Psoas muscle (tissue), 8 donors: ENCODE results near the gene IPMK. TPM values are rescaled to one million over a fixed set of nuclear protein-coding genes. Genes with fewer than 3 reads are reported as not detected.
"Not testable (repeated sequence)": the region's sequence is repeated elsewhere in the genome, so short reads cannot be mapped to it uniquely, and the experiment has no call there.

ENCODE experiments used
- ATAC-seq, 4 donors: fragments of 200-7000 bp; cut with Tn5 transposase; one replicate each; pipeline ENCODE4 v1.9.1; 2020; ENCODE audit warnings: moderate library complexity in 3 of 4, mild to moderate bottlenecking in 2 of 4
- DNase-seq, 2 donors: peaks; one replicate each; pipeline ENCODE4 v3.0.0-alpha.2; 2020
- H3K27ac ChIP-seq: fragments of 200-600 bp; one replicate; pipeline ENCODE4 v1.8.0; 2022
- H3K27me3 ChIP-seq, 3 donors: fragments of 200-600 bp in 1 of 3; one replicate each; pipeline versions ENCODE4 v1.6.1 to v1.8.0; 2013 to 2022; ENCODE audit warnings: low read length in 2 of 3, mild to moderate bottlenecking in 2 of 3, moderate library complexity in 1 of 3; ENCODE audit not compliant: insufficient read depth in 3 of 3
- H3K36me3 ChIP-seq, 2 donors: fragments of 200-600 bp in 1 of 2; one replicate each; pipeline versions ENCODE4 v1.6.1 to v1.8.0; 2013 to 2022; ENCODE audit warnings: low read depth in 1 of 2, mild to moderate bottlenecking in 1 of 2, moderate library complexity in 1 of 2; ENCODE audit not compliant: insufficient read depth in 1 of 2
- H3K4me1 ChIP-seq: fragments of 200-600 bp; one replicate; pipeline ENCODE4 v1.8.0; 2022
- H3K4me3 ChIP-seq: fragments of 200-600 bp; one replicate; pipeline ENCODE4 v1.8.0; 2022; ENCODE audit warnings: mild to moderate bottlenecking
- H3K9me3 ChIP-seq: fragments of 200-600 bp; one replicate; pipeline ENCODE4 v1.8.0; 2022
- CTCF ChIP-seq: fragments of 200-600 bp; IDR thresholded peaks from one replicate; pipeline ENCODE4 v1.8.0; 2022; ENCODE audit warnings: antibody characterized with exemption
- WGBS, 3 donors: extraction: QIAGEN DNeasy Blood & Tissue Kit; methylation state at CpG; one replicate each; pipeline versions ENCODE4 v1.1.6 to v1.1.7; 2013; 5-methylcytosine and 5-hydroxymethylcytosine counted together
- intact Hi-C, 2 donors: fragments of 100-400 bp; cut with DNase I; formaldehyde crosslinking; loops; one replicate each; pipeline versions ENCODE4 v1.11.0 to v1.14.2; 2022
- polyA plus RNA-seq, 3 donors: library from polyadenylated mRNA; stranded (reverse); fragments of 200-250 nt; gene quantifications; one replicate each; pipeline ENCODE4 v1.2.3, GENCODE V29; 2013
- total RNA-seq, 4 donors: library from RNA; stranded (reverse); fragmentation: NEBNext Ultra II Directional in 2 of 4; extraction: Animal tissue kit (Norgen Biotek cat#: 25700) in 2 of 4; gene quantifications; one replicate each; pipeline versions ENCODE4 v1.2.1 to v1.2.4, GENCODE V29; 2021 to 2023
- donor health status: healthy with polysubstance abuse.
- donor health status: DM: no; HTN: no; CAD: no; lungs with moderate emphysema.
- donor health status: Bipolar disorder and iron deficiency.
- donor health status: healthy.
- donor health status: DM: yes; HTN: yes; CAD: no.
- donor health status: DM: no; HTN: no; CAD: no.
- donor health status: DM: no; HTN: no; CAD: no.
- donor health status: DM: yes; HTN: yes; CAD: no.

Gene IPMK
- total and polyA plus RNA-seq, 7 donors, result 2.3 to 10.8 (median 4.3) TPM

GRCh38 chr10:58157076-58157766 is 110.5 kb downstream of the IPMK start:
- intact Hi-C loops, result loop anchor here (10.0 kb wide), 2 partner anchors 812 to 822 kb away; no protein-coding TSS in a partner anchor
- TF ChIP-seq CTCF, result no peak

DNA sequence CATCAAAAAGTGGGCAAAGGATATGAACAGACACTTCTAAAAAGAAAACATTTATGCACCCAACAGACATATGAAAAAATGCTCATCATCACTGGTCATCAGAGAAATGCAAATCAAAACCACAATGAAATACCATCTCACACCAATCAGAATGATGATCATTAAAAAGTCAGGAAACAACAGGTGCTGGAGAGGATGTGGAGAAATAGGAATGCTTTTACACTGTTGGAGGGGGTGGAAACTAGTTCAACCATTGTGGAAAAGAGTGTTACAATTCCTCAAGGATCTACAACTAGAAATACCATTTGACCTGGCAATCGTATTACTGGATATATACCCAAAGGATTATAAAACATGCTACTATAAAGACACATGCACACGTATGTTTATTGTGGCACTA is 111.8 kb downstream of the IPMK start:
- intact Hi-C loops, result loop anchor here (10.0 kb wide), 2 partner anchors 811 to 821 kb away; no protein-coding TSS in a partner anchor
- H3K27ac ChIP-seq, H3K27me3 ChIP-seq, H3K9me3 ChIP-seq, ATAC-seq, H3K4me3 ChIP-seq, H3K36me3 ChIP-seq, H3K4me1 ChIP-seq, DNase-seq: not testable (repeated sequence)
- 81 to 84% (median 82%) methylated on average over 2 of the region's 2 CpGs for WGBS, 3 donors

More at GRCh38 chr10:58157076-58157766, 110.5 kb downstream of the IPMK start:
- 61 to 66% (median 64%) methylated on average over 7 of the region's 7 CpGs for WGBS, 3 donors
- no peaks in the 10 kb centered on the region for H3K9me3 ChIP-seq
- no peak overlapping the region for H3K4me3 ChIP-seq
- no peaks in the 10 kb centered on the region for H3K4me1 ChIP-seq
- no peak for DNase-seq
- H3K27ac ChIP-seq, result no peak overlapping the region
- ATAC-seq, result no peak
- no peaks in the 10 kb centered on the region for H3K36me3 ChIP-seq
- no peaks in the 10 kb centered on the region for H3K27me3 ChIP-seq

- no peak overlapping the region for H3K4me3 ChIP-seq
- H3K9me3 ChIP-seq, result no peaks in the 10 kb centered on the region
- WGBS, 3 donors, result 70 to 95% (median 86%) methylated on average over 1 of the region's 1 CpG
- H3K36me3 ChIP-seq, result no peaks in the 10 kb centered on the region
- H3K27me3 ChIP-seq, result peaks cover 0 to 2% (median 0%) of the 10 kb centered on the region in 3 donors
- no peak overlapping the region for H3K27ac ChIP-seq
- ATAC-seq (no peak), DNase-seq (no peak)
- no peaks in the 10 kb centered on the region for H3K4me1 ChIP-seq
- intact Hi-C loops, result loop anchor here (10.0 kb wide), 2 partner anchors 809 to 819 kb away; no protein-coding TSS in a partner anchor
- no peak for TF ChIP-seq CTCF
Measured at GRCh38 chr10:58153751-58154150, 113.9 kb downstream of the IPMK start.

- DNase-seq, result no peak
- WGBS, 3 donors, result 32 to 33% (median 32%) methylated on average over 8 of the region's 8 CpGs
- Histone ChIP-seq H3K4me3 (no peak overlapping the region), H3K27me3 (peaks cover 0 to 2% (median 0%) of the 10 kb centered on the region in 3 donors), H3K27ac (no peak overlapping the region), H3K9me3 (no peaks in the 10 kb centered on the region), H3K4me1 (no peaks in the 10 kb centered on the region), H3K36me3 (no peaks in the 10 kb centered on the region)
- TF ChIP-seq CTCF, result peak; percentile 59
- ATAC-seq, result no peak
- intact Hi-C loops, result loop anchor here (10.0 kb wide), 2 partner anchors 808 to 818 kb away; no protein-coding TSS in a partner anchor
Measured at GRCh38 chr10:58152673-58153263, 114.9 kb downstream of the IPMK start.

DNA sequence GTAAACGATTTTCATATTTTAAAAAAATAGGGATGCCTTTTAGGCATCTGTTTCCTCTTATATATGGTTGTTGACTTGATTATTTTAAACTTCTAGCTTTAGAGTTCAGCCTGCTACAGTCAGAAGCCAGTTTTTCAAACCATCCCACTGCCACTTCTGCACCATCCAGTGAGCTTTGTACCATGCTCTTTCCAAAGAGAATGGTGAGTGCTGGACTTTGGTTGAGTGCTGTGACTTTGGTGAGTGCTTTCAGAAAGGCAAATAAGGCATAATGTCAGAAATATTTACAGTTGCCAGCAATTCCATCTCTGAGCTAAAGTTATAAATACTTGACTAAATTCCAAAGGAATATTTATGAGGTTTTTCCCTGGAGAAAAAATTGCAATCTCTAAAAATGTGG is 117.4 kb downstream of the IPMK start:
- no peak for TF ChIP-seq CTCF
- peaks cover 0 to 2% (median 0%) of the 10 kb centered on the region in 3 donors for H3K27me3 ChIP-seq
- H3K36me3 ChIP-seq, result no peaks in the 10 kb centered on the region
- H3K9me3 ChIP-seq, result no peaks in the 10 kb centered on the region
- no peak overlapping the region for H3K27ac ChIP-seq
- WGBS, 3 donors, result 45 to 47% (median 45%) methylated on average over 1 of the region's 1 CpG
- intact Hi-C loops, result loop anchor here (10.0 kb wide), 2 partner anchors 805 to 815 kb away; no protein-coding TSS in a partner anchor
- no peaks in the 10 kb centered on the region for H3K4me1 ChIP-seq
- no peak for ATAC-seq
- no peak for DNase-seq
- H3K4me3 ChIP-seq, result no peak overlapping the region
